Fibroblast of skin of abdomen (primary cell): ENCODE measurements around the gene KIFAP3.
"Not testable (repeated sequence)": the region's sequence is repeated elsewhere in the genome, so short reads cannot be mapped to it uniquely, and the experiment has no call there.

Experiments used
- DNase-seq: peaks from one replicate; pipeline ENCODE4 v3.0.0-alpha.2; 2013

Gene KIFAP3

DNA sequence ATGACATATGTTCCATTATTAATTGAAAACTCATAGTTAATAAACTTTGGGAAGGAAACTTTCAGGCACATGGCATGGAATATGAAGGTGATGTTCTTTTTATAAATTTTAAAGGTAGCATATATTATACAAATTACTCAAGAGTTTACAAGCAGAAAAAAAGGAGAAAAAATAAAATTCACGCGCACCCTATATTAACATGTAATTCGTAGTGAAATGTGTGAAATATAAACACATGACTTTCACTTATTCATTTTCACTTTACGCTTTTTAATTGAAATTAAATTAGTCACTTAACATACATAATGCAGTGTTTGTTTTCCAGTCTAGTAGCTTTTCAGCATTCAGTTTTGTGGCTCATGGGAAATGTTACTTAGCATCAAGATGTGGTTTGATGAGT lies 153.4 kb downstream of the KIFAP3 start:
- no peak for DNase-seq

DNA sequence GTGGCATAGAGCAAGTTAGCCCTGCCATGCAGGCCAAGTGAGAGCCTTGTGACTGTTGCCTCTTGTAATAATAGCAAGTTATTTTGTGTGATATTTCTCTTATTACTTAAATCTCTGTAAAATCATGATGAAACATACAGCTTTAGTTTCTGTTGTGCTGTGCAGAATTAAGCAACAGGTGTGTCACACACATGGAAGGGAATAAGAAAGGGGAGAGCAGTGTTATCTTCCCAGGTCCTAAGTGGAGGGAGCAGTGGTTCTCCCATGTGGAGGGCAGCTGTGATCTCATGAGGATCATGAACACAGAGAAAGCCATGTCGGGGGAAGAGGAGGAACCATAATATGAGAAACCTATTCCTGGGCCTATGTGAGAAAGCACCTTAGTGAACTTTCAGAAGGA lies 155.6 kb downstream of the KIFAP3 start:
- DNase-seq = no peak

DNA sequence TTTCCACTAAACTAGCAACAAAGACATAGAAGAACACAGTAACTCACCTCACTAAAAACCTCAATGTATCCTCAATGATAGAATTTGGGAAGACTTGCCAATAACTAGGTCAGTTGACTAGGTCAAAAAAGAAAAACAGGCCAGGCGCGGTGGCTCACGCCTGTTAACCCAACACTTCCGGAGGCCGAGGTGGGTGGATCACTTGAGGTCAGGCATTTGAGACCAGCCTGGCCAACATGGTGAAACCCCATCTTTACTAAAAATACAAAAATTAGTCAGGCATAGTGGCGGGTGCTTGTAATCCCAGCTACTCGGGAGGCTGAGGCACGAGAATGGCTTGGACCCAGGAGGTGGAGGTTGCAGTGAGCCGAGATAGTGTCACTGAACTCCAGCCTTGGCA lies 156.3 kb downstream of the KIFAP3 start:
- DNase-seq = not testable (repeated sequence)

DNA sequence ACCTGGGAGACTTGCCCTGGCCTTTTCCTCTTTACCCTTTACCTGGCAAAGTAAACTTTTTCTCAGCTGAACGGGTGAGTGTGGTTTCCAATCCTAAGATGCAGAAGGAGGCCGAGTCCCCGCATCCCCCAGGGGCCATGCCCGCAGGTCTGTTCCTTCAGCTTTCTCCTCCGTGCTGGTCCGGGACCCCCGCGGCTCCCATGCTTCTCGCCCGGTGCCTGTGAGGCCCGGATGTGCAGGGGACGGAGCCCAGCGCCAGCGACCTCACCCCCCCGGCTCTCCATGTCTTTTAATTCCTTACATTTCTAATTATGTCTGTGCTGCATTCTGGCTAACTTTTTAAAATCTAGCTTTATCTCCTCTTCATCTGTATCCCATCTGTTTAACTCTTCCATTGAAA lies 159.3 kb downstream of the KIFAP3 start:
- DNase-seq = no peak

DNA sequence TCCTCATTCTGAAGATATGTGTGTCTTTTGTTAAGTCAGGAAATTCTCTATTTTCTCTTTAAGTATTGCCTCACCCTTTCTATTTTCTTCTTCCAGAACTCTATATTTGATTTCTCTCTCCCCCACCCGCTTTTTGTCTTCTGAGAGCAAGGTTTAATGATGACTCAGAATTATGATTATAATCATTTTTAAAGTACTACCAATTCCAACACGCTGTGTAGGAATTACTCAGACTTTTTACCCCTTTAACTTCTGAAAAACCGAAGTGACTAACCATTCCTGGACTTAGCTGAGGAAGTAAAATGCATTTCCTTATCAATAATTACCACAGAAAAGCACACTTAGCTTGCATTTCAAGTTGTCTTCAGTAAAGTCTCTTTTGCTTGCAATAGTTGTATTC lies 160.0 kb downstream of the KIFAP3 start:
- peak; percentile 43 for DNase-seq

DNA sequence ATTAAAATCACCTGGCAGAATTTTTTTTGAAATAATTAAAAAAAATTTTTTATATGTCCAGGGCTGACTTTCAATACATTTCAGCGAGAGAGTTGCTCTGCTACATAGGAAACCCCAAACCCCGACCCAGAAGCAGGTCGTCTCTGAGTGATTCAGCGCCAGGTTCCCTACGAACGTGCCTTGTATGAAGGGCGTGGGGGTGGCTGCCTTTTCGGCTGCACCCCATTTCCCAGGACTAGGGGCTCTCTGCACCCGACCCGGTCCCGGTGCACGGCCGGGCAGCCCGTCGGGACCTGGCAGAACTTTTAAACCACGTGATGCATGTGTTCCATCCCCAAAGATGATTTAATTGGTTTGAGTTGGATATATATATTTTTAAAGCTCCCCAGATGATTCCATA lies 165.0 kb downstream of the KIFAP3 start:
- no peak for DNase-seq

DNA sequence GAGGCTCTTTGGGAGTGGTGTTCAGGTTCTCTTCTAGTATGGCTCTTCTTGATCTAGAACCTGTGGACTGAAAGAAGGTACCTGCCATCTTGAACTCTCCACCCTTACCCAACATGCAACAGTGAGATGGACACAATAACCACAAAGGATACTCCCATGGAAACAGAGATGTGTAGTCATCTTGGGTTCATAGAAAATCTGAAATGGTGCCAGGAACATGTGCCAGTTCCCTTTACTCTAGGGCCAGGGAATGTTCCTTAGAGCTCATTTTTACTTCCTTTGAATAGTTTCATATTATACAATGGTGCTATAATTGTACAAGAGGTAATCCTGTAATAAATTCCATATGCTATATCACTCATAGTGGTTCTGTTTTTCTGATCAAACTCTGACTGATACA lies 167.6 kb downstream of the KIFAP3 start:
- DNase-seq = peak; percentile 29

DNA sequence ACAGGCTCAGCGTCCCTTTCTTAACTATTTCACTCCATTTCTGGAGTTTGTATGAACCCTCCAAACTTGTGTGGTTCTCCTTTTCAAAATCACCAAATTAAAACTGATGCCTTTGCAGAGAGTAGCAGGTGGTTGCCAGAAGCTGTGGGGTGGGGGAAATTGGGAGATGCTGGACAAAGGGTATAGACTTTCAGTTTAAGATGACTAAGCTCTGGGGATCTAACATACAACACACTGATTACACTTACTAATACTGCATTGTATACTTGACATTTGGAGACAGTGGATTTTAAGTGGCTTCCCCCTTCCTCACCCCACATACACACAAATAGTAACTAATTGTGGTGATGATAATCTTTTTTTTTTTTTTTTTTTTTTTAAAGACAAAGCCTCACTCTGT lies 169.7 kb downstream of the KIFAP3 start:
- DNase-seq = no peak

DNA sequence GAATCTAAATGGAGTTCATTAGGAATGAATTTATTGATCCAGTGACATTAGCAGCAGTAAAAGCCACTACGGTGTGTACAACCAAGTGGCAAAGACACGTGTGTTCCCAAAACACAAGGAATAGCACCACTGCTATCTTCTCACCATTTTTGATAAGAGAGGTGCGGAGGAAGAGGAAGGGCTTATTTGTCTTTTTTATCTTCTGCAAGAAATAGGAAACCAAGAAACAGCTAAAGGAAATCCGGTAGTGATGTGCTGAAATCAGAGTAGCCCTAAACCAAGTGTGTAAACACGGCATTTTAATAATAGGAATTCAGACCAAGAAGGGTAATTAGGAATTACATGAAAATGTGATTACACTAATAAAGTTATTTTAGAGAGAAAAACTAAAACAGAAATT lies 171.7 kb downstream of the KIFAP3 start:
- DNase-seq = no peak

DNA sequence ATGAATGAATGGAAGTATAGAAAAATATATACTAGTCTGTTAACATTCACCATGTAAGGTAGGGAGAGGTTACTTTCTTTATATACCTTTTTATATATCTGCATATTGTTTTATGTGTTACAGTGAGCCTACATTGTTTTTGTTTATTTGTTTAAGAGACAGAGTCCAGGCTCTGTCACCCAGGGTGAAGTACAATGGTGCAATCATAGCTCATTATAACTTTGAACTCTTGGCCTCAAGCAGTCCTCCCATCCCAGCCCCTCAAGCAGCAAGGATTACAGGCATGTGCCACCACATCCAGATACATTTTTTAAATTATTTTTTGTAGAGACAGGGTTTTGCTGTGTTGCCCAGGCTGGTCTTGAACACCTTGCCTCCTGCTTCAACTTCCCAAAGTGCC lies 173.4 kb downstream of the KIFAP3 start:
- no peak for DNase-seq

DNA sequence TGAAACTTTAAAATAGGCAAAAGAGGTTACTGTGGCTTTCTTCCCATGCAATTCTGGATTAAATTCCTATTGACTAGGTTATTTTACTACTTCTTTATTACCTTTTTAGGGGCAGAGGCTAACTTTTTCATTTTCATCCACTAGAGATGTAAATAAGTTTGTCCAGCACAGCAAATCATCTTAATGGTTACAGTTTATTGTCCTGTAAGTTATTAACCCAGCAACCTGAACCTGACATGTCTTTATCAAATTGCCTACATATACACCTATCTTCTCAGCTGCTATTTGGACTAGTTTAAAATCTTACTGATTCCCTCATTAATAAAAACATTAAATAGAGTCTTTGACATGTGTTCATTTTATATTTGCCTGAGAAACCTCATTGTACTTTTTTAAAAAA lies 173.9 kb downstream of the KIFAP3 start:
- DNase-seq = no peak

DNA sequence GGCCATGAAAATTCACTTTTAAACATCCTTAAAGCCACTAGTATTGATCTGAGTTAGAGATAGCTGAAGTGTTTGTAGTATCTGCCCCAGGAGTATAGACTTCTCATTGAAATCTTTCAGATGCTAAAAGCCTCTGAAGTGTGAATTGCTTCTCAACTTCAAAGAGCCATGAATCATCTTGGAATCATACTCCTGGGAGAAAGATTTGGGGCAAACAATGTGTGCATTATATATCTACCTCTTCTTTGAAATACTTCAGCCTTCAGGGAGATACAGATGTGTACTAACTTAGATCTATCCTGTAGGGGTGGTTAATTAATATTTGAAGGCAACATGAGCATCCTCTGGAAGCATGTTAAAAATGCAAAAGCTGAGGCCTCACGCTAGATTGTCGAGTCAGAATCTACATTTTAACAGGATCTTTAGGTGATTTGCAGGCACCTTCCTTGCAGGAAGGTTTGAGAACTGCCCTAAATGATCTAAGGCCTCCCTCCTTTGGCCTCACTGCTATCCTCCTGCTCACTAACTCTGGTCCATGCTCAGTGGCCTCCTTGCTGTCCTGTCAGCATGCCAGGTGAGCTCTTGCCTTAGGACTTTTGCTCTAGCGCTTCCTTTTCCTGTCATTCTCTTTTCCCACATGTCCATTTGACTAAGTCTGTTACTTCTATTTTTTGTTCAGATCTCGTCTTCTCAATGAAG lies 174.8 kb downstream of the KIFAP3 start:
- no peak for DNase-seq

DNA sequence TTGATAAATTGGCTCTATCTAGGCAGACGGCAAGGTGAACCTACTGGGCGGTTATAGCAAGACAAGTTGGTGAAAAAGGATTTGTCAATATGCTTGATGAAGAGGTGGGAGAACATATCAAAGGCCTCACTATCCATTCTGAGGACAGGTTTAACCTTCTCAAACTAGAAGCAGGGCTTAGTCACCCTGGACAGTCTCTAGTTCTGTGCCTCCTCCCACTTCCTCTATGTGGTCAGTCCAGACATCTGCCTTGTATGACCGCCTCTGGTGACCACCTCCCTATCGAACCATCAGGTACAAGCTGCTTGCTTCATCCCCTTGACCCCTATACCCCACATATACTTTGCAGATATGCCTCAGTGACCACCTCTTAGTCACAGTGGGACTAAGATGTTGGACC lies 178.5 kb downstream of the KIFAP3 start:
- DNase-seq = no peak

DNA sequence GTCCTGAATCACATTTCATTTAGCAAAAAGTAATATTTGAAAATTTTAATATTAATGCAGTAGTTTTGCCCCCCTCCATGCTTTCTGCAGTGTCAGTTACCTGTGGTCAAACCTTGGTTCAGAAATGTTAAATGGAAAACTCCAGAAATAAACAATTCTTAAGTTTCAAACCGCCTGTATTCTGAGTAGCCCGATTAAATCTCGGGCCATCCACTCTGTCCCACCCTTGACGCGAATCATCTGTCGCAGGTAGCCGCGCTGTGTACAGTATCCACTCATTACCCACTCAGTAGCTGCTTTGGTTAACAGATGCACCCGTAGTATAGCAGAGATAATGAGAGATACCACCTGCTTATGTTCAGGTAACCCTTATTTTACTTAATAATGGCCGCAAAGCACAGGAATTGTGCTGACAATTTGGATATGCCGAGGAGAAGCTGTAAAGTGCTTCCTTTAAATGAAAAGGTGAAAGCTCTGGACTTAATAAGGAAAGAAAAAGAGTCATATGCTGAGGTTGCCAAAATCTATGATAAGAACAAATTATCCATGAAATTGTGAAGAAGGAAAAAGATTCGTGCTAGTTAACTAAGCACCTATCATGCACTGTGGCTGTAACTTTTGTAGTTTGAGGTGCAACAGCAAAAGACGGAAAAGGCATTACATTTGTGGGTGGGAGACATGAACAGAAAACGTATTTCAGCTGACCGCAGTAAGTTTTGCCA lies 179.9 kb downstream of the KIFAP3 start:
- DNase-seq = no peak

DNA sequence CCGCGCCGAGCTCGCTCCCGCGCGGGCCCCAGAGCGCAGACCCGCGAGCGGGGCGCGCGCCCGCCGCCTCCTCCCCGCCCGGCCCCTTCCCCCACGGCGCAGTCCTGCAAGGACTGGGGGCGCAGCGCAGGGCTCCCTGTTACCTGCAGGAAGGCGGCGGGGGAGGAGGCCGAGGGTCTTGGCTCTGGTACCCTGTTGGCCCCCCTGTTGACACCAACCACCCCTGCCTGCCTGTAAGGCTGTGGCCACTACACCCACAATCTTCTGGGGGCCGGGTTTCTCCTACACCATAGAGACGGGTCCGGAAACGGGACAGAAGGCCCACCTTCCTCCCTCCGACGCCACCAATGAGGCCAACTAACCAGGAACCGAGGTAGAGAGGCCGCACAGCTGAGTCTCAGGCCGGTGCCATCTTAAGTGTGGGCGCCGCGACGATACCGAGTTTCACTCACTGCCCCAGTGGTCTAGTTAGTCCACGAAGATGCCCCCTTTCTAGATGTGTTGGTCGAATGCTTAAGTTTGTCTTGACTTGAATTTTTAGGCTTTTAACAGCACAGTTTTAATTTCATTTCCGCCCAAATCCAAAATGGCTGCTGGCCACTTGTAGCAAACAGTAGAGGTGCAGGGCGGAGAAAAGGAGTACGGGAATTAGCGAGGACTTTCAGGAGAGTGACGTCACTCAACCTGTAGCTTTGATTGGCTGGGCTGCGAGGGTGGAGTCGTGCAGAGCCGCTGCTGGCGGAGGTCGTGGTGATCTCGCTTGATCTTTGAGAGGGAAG lies 180.7 kb downstream of the KIFAP3 start, which contains the start of gene SCYL3:
Gene SCYL3, minus strand, starts transcription at position 252 of the 779 bp plus-strand sequence. CDS start 5,056 bp downstream, outside the sequence.
- DNase-seq = peak; percentile 99

DNA sequence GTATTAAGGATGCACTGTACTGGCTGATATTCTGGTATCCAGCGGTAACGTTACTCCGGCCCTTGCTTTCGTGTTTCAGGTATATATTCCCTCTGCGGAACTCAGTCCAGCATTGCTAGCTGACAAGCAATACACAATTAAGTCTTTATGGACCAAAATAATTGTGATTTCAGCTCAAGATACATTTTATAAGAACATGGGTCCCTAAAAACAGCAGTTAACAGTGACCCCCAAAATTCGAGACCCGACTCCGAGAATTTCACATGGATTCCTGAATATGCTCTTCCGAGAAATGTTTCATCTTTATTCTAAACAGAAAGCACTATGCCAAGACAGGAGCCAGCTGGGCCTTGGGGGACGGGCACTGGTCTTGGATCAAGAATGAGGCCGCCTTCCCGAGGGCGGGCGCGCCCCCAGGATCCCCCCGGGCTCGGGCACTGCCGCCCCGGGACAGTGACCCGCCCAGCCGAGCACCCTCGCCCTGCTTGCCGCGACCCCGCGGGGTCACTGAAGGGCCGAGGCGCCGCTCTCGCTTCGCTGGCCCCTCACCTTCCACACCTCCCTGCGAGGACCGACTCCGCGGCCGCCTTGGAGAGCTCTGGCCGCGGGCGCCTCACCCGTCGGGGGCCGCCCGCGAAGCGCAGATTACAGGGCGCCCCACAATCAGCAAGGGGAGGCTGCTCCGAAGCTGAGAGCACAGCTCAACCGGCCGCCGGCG lies 181.4 kb downstream of the KIFAP3 start:
- DNase-seq = peak; percentile 23

DNA sequence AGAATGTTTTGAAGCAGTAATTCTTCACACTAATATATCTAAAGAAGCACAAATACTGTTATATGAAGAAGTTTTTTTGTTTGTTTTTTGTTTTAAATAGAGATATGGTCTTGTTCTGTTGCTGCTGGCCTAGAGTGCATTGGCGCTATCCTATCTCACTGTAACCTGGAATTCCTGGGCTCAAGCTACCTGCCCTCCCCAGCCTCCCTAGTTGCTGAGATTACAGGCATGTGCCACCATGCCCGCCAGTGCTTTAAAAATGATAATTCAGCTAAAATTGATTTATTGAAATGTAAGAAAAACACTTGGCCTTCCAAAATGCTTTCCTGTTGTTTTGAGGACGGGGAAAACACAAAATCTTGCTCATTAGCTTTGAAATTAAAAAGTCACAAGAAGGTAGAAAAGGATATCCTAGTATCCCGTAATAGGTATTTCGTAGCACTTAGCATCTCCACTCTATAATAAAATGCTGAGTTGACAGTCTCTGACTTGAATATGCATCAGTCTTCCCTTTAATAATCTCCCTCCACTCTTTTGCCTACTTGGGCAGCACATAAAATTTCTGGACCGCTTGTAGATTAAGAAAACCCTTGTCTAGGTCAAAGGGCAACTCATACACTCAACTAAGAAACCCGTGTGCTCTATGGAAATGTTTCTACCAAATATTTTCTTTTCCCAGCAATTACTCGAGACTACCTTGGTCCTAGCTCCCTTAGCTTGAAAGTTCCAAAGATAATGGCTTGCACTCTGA lies 182.1 kb downstream of the KIFAP3 start:
- no peak for DNase-seq

DNA sequence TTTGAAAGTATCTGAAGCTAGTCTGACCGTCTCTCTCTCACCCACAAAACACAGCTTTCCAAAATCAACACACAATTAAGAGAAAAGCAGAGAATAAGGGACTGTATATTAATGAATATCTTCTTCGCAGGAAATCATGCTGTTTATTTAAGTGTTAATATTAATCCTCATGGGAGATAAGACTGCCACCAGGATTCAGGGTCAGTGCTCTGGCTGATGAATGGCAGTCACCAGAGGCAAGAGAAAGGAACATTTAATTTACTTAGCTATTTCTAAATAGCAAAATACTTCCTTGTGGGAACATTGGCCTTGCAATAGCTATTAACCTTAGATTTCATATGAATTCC lies 183.0 kb downstream of the KIFAP3 start:
- no peak for DNase-seq

DNA sequence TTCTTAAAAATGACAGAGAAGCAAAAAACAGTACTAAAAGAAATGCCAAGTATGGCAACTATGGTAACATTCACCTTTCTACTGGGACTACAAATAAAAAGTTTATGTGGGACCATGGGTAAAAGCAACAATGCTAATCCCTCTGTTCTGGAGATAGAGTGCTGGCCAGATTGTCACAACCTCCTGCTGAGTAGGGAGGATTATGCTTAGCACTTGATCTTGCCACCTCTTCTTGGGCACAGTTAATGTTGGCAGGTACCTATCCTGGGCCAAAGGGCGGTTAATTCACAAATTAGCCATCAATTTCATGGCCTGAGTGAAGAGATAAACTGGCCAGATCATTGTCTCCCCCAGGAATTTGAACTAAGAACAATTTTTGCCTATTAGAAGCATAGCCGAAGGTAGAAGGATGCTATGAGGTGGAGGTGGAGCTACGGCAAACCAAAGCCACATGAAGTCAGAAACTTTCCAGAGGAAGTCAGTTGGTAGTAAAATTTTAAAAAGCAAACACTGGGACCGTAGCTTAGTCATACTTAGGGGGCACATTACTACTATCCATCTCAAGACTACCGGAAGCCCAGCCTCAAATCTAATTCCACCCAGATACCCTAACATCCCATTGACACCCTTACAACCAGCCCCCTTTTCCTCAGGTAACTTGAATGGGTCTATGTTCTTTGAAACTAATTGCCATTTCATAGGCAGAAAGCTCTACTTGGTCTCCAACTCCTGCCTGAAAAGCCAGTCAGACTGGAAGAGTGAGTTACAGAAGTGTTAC lies 183.5 kb downstream of the KIFAP3 start:
- no peak for DNase-seq

DNA sequence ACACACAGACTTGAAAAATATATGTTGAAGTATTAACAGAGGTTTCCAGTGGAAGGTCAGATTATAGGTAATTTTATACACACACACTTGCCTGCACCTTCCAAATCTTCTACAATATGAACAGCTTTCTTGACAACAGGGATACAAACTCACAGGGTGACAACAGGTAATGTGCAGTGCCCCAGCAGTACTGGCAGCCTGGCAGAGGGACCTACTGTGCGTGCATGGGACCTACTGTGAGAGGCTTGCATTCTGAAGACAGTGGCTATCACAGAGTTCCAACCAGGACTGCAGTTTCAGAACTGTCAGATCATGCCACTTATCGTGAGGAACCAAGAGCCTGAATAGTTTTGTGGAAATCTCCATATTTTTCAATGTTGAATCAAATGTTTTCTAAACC lies 184.6 kb downstream of the KIFAP3 start:
- no peak for DNase-seq

DNA sequence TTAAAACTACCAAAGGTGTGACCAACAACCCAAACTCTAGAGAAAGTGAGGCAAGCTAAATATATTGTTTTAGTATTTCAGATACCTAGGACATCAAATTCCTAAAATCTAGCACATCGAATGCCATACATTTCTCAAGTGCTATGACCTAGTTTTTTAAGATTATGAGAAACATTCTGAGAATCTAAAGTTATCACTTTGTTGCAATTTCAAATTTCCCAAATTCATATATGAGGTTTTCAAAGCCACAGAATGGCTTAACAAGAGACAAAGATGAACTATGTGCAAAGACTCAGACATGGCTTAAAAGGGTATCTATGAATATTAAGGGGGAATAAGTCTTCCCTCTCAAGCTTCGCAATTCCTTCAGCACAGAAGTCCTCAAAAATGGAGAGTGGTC lies 187.6 kb downstream of the KIFAP3 start:
- peak; percentile 18 for DNase-seq
